Measurements from ENCODE around the gene POLR3B.

DNA sequence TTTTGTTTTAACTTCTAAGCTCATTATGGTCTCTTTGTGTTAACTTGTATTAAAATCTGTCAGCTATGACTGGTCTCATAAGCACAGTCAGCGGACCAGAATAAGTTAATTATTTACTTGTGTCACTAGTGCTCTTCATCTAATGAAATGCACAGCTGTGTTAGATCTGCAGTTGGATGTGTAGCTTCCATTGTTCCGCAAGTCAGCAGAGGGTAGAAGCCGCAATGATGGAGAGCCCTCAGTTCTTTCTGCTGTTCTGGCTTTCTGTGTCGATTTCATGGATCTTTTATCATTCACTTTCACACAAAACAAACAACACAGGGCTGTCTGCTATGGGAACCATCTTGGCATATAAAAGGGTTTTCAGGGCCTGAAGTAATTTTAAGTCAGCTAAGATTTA, 136.0 kb downstream of the POLR3B start:
- no peak for TF ChIP-seq POLR2A (IDR thresholded peaks at IDR 0.05)
- TF ChIP-seq, protein P1, sequence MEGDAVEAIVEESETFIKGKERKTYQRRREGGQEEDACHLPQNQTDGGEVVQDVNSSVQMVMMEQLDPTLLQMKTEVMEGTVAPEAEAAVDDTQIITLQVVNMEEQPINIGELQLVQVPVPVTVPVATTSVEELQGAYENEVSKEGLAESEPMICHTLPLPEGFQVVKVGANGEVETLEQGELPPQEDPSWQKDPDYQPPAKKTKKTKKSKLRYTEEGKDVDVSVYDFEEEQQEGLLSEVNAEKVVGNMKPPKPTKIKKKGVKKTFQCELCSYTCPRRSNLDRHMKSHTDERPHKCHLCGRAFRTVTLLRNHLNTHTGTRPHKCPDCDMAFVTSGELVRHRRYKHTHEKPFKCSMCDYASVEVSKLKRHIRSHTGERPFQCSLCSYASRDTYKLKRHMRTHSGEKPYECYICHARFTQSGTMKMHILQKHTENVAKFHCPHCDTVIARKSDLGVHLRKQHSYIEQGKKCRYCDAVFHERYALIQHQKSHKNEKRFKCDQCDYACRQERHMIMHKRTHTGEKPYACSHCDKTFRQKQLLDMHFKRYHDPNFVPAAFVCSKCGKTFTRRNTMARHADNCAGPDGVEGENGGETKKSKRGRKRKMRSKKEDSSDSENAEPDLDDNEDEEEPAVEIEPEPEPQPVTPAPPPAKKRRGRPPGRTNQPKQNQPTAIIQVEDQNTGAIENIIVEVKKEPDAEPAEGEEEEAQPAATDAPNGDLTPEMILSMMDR (IDR thresholded peaks at IDR 0.05), result no peak
